ENCODE results near the gene PIF1.
"Not testable (repeated sequence)": the region's sequence is repeated elsewhere in the genome, so short reads cannot be mapped to it uniquely, and the experiment has no call there.

PIF1 gene

GRCh38 chr15:64808785-64809453, 16.5 kb downstream of the PIF1 start:
- no peak for DNase-seq

GRCh38 chr15:64807751-64808222, 17.7 kb downstream of the PIF1 start:
- no peak for DNase-seq

DNA sequence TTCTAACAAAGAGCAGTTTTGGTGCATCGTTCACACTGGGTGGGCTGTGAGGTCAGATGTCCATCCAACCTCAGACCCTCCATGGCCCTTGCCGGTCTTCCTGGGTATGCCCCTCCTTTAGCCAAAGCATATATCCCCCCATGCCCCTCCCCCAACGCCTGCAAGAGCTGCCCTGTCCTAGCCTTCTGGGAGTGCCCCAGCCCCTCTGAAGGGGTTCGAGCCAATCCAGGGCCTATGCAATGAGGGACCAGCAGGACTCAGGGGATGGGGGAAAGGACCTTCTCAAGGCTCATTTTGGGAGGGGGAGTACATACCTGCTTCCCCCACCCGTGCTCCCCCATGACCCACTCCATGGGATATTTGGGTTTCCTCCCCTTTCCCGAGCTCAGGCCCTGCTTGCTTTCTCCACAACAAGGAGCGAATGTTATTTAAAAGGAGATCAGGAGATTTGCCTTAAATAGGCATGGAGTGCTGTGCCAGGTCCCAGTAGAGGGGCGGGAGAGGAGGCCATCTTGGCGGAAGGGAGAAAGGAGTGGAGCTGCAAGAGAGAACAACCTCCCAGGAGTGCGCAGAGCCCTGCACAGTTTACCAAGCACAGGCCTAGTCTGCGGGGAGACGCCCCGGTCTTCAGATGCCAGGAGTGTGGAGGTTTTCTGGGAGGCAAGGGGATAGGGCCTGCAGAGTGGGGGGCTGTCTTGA, 18.2 kb downstream of the PIF1 start:
- DNase-seq, result no peak

- no peak for DNase-seq
Observed at GRCh38 chr15:64806509-64806908, 18.9 kb downstream of the PIF1 start.

DNA sequence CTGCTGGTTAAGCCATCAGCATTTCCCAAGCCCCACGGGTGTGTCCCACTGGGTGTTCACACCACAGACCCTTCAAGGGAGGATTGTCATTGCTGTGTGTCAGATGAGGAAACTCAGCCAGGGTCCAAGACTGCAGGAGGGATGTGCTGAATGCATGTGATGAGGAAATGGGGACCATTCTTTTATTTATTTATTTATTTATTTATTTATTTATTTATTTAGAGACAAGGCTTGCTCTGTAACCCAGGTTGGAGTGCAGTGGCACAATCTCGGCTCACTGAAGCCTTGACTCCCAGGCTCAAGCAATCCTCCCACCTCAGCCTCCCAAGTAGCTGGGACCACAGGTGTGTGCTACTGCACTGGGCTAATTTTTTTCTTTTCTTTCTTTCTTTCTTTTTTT, 20.8 kb downstream of the PIF1 start:
- DNase-seq, result no peak

GRCh38 chr15:64803526-64803925, 21.9 kb downstream of the PIF1 start:
- DNase-seq, result no peak

- no peak for DNase-seq
Observed at GRCh38 chr15:64800476-64800875, 25.0 kb downstream of the PIF1 start.

DNA sequence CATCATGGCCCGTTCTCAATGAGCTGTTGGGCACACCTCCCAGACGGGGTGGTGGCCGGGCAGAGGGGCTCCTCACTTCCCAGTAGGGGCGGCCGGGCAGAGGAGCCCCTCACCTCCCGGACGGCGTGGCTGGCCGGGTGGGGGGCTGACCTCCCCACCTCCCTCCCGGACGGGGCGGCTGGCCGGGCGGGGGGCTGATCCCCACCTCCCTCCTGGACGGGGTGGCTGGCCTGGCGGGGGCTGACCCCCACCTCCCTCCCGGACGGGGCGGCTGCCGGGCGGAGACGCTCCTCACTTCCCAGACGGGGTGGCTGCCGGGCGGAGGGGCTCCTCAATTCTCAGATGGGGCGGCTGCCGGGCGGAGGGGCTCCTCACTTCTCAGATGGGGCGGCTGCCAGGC, 26.5 kb downstream of the PIF1 start:
- not testable (repeated sequence) for DNase-seq

GRCh38 chr15:64795921-64796320, 29.5 kb downstream of the PIF1 start:
- not testable (repeated sequence) for DNase-seq

- not testable (repeated sequence) for DNase-seq
Observed at GRCh38 chr15:64795299-64795698, 30.1 kb downstream of the PIF1 start.

DNA sequence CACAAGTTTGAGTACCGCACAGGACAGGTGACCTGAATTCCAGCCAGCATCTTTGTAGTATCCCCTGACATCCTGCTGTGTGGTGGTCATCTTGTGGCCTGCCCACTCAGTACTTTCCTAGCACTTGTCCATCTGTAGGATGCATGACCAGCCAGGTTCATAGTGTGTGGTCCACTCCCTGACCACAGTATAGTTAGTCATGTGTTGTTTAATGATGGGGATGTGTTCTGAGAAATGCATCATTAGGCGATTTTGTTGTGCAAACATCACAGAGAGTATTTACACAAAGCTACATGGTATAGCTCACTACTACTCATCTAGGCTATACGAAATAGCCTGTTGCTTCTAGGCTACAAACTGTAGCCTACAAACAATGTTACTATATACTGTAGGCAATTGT, 33.2 kb downstream of the PIF1 start:
- no peak for DNase-seq

DNA sequence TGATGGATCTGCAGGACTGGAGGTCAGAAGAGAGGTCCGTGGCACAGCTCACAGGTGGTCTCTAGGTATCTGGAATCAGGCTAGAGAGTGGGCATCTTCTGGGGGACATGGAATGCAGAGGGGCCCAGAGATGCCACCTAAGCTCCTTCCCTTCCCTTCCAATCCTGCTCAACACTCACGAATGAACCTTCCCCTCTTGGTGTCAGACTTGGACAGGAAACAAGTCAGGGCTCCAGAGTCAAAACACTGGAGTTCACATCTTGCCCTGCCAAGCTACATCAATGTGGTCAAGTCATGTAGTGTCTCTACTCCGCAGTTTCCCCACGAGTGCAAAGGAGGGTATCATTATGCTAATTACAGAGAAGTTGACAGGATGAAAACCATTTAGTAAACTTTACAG, 34.0 kb downstream of the PIF1 start:
- DNase-seq, result no peak

DNA sequence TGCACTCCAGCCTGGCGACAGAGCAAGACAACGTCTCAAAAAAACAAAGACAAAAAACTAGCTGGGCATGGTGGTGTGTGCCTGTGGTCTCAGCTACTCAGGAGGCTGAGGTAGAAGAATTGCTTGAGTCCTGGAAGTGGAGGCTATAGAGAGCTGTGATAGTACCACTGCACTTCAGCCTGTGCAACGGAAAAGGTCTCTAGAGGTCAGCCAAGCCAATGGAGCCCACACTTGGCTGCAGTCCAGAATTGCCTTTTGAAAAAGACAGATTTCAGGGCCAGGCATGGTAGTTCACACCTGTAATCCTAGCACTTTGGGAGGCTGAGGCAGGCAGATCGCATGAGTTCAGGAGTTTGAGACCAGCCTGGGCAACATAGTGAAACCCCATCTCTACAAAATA, 41.7 kb downstream of the PIF1 start:
- DNase-seq, result no peak

- no peak for DNase-seq
Observed at GRCh38 chr15:64782751-64783150, 42.7 kb downstream of the PIF1 start.

DNA sequence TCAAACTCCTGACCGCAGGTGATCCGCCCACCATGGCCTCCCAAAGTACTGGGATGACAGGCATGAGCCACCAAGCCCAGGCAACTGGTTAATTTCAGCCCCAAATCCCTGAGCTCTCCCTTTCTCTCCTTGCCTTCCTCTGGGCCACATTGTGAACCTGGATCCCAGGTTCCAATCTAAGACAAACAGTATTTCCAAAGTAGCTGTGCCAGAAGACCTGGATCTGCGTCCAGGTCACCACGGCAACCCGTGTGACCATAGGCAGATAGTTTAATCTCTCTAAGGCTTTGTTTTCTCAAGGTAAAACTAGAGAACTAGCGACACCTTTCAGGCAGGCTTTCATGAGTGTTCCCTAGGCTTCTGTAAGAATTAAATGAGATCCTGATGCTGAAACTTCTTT, 44.1 kb downstream of the PIF1 start:
- no peak for DNase-seq

GRCh38 chr15:64780600-64781156, 44.8 kb downstream of the PIF1 start:
- peak; percentile 40 for DNase-seq

GRCh38 chr15:64779630-64780029, 45.8 kb downstream of the PIF1 start:
- no peak for DNase-seq

GRCh38 chr15:64779024-64779423, 46.4 kb downstream of the PIF1 start:
- DNase-seq, result no peak

DNA sequence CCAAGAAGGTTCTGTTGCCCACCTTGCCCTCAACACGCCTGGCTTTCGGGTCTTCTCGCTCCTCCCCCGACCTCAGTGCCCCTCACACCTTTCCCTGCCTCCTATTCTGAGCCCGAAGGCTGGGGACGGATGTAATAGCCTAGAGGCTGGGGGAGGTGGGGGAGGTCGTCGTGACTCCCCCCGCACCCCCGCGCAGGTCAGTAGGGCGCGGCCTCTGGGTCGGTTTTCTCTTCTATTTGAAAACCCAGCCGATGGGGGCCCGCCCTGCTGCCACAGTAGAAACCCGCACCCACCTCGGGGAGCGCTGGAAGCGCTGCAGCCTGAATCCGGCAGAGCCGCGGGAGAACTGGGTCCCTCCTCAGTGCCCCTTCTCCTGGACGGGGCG, 49.1 kb downstream of the PIF1 start:
- DNase-seq, result no peak

DNA sequence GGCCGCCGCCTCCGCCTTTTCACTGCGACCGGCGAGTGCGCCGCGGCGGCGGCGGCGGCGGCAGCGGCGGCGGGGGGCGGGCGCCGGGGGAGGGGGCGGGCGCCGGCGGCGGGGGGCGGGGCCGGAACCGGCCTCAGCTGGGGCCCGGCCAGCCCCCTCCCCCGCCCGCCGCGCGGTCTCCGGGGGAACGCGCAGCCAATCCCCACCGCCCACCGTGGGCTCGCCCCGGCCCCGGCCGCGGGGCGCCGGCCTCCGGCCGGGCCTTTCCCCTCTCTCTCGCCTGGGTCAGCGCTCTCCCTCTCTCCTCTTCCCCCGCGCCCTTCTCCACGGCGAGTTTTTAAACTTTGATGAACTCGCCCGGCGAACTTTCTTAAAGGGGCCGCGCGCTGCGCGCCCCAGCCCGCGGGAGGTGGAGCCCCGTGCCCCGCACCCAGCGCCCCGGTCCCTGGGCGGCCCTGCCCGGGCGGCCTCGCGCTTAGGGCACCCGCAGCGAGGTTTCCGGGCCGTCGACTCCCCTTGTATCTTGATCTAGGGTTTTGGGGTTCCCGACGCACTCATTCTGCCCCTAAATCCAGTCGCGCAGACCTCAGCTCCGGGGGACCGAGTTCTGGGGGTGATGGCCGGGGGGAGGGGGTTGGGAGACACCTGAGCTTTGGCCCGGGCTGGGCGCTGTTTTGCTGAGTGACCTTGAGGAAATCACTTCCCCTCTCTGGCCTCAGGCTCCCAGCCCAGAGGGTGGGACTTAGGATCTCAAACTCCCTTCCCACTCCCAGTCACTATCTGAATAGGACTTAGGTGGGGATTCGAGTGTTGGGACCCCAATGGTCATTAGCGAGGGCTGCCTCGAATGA, 49.7 kb downstream of the PIF1 start, which contains the start of gene RBPMS2:
TSS of gene RBPMS2 (minus strand) at position 39 of the 851 bp plus-strand sequence. CDS start 270 bp downstream, outside the sequence.
- DNase-seq, result peak; percentile 21

GRCh38 chr15:64774629-64775493, 50.6 kb downstream of the PIF1 start:
- DNase-seq, result no peak

- DNase-seq, result peak; percentile 68
Observed at GRCh38 chr15:64774037-64774628, 51.3 kb downstream of the PIF1 start.
